ENCODE results near the gene UBA7. TPM values are rescaled to one million over a fixed set of nuclear protein-coding genes. Genes with fewer than 3 reads are reported as not detected.
"Not testable (repeated sequence)": the region's sequence is repeated elsewhere in the genome, so short reads cannot be mapped to it uniquely, and the experiment has no call there.

The UBA7 gene
- total RNA-seq, 1 donor from 2014 or later: 23.1 TPM

- intact Hi-C loops (cut with DNase I): no loop called here
- ATAC-seq (no peak), DNase-seq (ENCODE audit: missing footprints) (no peak)
Measured at GRCh38 chr3:49788056-49788455, 25.7 kb downstream of the UBA7 start.

- DNase-seq (ENCODE audit: missing footprints): no peak
- ATAC-seq: no peak
- intact Hi-C loops (cut with DNase I): no loop called here
Measured at GRCh38 chr3:49787536-49787935, 26.2 kb downstream of the UBA7 start.

GRCh38 chr3:49787182-49787464, 26.6 kb downstream of the UBA7 start:
- intact Hi-C loops (cut with DNase I): no loop called here
- ATAC-seq (no peak), DNase-seq (ENCODE audit: missing footprints) (no peak)

- intact Hi-C loops (cut with DNase I): no loop called here
- peak; percentile 100 for ATAC-seq
Measured at GRCh38 chr3:49786357-49787181, 27.2 kb downstream of the UBA7 start, which contains the start of gene IP6K1. Gene IP6K1, minus strand, starts transcription at chr3:49786542. Its CDS starts 38,502 bp downstream, at chr3:49748040.

GRCh38 chr3:49785565-49786356, 28.0 kb downstream of the UBA7 start:
- DNase-seq (ENCODE audit: missing footprints): peak; percentile 76
- intact Hi-C loops (cut with DNase I): no loop called here

More at GRCh38 chr3:49786357-49787181, 27.2 kb downstream of the UBA7 start, which contains the start of gene IP6K1:
- peak; percentile 100 for DNase-seq (ENCODE audit: missing footprints)

GRCh38 chr3:49782277-49782676, 31.5 kb downstream of the UBA7 start:
- ATAC-seq; intact Hi-C loops (cut with DNase I); DNase-seq (ENCODE audit: missing footprints): not testable (repeated sequence)

More at GRCh38 chr3:49785565-49786356, 28.0 kb downstream of the UBA7 start:
- peak; percentile 45 for ATAC-seq

- intact Hi-C loops (cut with DNase I): no loop called here
- DNase-seq (ENCODE audit: missing footprints) (no peak), ATAC-seq (no peak)
Measured at GRCh38 chr3:49781415-49782199, 32.1 kb downstream of the UBA7 start.

GRCh38 chr3:49780975-49781365, 32.8 kb downstream of the UBA7 start:
- DNase-seq (ENCODE audit: missing footprints); intact Hi-C loops (cut with DNase I): not testable (repeated sequence)

GRCh38 chr3:49780080-49780974, 33.4 kb downstream of the UBA7 start:
- ATAC-seq: no peak
- DNase-seq (ENCODE audit: missing footprints): no peak
- intact Hi-C loops (cut with DNase I): no loop called here

More at GRCh38 chr3:49780975-49781365, 32.8 kb downstream of the UBA7 start:
- not testable (repeated sequence) for ATAC-seq

GRCh38 chr3:49779358-49780079, 34.2 kb downstream of the UBA7 start:
- intact Hi-C loops (cut with DNase I): no loop called here
- DNase-seq (ENCODE audit: missing footprints) (no peak), ATAC-seq (no peak)

- ATAC-seq; intact Hi-C loops (cut with DNase I); DNase-seq (ENCODE audit: missing footprints): not testable (repeated sequence)
Measured at GRCh38 chr3:49776101-49776500, 37.7 kb downstream of the UBA7 start.

- ATAC-seq: no peak
Measured at GRCh38 chr3:49775538-49775937, 38.2 kb downstream of the UBA7 start.

GRCh38 chr3:49772703-49773102, 41.0 kb downstream of the UBA7 start:
- ATAC-seq (no peak), DNase-seq (ENCODE audit: missing footprints) (no peak)
- intact Hi-C loops (cut with DNase I): no loop called here

More at GRCh38 chr3:49775538-49775937, 38.2 kb downstream of the UBA7 start:
- no peak for DNase-seq (ENCODE audit: missing footprints)
- intact Hi-C loops (cut with DNase I): no loop called here

- intact Hi-C loops (cut with DNase I): no loop called here
- ATAC-seq (no peak), DNase-seq (ENCODE audit: missing footprints) (no peak)
Measured at GRCh38 chr3:49771340-49771938, 42.3 kb downstream of the UBA7 start.

GRCh38 chr3:49769926-49770325, 43.8 kb downstream of the UBA7 start:
- ATAC-seq (no peak), DNase-seq (ENCODE audit: missing footprints) (no peak)
- intact Hi-C loops (cut with DNase I): no loop called here

GRCh38 chr3:49769286-49769915, 44.4 kb downstream of the UBA7 start:
- no peak for ATAC-seq
- no peak for DNase-seq (ENCODE audit: missing footprints)
- intact Hi-C loops (cut with DNase I): no loop called here

GRCh38 chr3:49763981-49764380, 49.8 kb downstream of the UBA7 start:
- ATAC-seq (no peak), DNase-seq (ENCODE audit: missing footprints) (no peak)
- intact Hi-C loops (cut with DNase I): no loop called here
